22Rv1 (cell line): ENCODE data around the gene NAT9.

Experiments
- ZFX ChIP-seq: fragments of 450-650 bp; IDR thresholded peaks from 2 replicates; pipeline ENCODE4 v1.6.1; 2017; ENCODE audit warnings: antibody characterized with exemption, borderline replicate concordance
- TF ChIP-seq, protein P1 (sequence below): fragments of 450-650 bp; IDR thresholded peaks from 2 replicates; pipeline ENCODE4 v1.5.1; 2017; ENCODE audit warnings: mild to moderate bottlenecking

DNA sequence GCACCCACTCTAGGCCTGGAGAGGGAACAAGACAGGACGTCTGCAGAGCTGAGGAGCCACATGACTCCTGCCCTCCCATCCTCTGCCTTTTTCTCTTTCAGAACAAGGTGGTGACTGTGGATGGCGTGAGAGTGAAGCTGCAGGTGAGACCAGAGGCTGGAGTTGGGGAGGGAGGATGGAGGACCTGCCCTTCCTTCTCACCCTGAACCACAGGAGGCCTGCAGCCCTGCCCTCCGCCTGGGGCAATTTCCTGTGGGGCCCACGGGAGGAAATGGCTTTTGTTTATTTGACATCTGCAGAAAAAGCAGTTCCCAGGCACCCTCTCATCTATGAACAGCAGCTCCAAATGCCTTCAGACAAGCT, 34.0 kb downstream of the NAT9 start:
- TF ChIP-seq, protein P1, sequence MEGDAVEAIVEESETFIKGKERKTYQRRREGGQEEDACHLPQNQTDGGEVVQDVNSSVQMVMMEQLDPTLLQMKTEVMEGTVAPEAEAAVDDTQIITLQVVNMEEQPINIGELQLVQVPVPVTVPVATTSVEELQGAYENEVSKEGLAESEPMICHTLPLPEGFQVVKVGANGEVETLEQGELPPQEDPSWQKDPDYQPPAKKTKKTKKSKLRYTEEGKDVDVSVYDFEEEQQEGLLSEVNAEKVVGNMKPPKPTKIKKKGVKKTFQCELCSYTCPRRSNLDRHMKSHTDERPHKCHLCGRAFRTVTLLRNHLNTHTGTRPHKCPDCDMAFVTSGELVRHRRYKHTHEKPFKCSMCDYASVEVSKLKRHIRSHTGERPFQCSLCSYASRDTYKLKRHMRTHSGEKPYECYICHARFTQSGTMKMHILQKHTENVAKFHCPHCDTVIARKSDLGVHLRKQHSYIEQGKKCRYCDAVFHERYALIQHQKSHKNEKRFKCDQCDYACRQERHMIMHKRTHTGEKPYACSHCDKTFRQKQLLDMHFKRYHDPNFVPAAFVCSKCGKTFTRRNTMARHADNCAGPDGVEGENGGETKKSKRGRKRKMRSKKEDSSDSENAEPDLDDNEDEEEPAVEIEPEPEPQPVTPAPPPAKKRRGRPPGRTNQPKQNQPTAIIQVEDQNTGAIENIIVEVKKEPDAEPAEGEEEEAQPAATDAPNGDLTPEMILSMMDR: no peak
- no peak for TF ChIP-seq ZFX
